Measurements from ENCODE around the gene OGFR. TPM values are rescaled to one million over a fixed set of nuclear protein-coding genes. Genes with fewer than 3 reads are reported as not detected.
"Not testable (repeated sequence)": the region's sequence is repeated elsewhere in the genome, so short reads cannot be mapped to it uniquely, and the experiment has no call there.

OGFR gene
- polyA plus RNA-seq, 10 donors: 11.2 to 26.9 (median 16.0) TPM

DNA sequence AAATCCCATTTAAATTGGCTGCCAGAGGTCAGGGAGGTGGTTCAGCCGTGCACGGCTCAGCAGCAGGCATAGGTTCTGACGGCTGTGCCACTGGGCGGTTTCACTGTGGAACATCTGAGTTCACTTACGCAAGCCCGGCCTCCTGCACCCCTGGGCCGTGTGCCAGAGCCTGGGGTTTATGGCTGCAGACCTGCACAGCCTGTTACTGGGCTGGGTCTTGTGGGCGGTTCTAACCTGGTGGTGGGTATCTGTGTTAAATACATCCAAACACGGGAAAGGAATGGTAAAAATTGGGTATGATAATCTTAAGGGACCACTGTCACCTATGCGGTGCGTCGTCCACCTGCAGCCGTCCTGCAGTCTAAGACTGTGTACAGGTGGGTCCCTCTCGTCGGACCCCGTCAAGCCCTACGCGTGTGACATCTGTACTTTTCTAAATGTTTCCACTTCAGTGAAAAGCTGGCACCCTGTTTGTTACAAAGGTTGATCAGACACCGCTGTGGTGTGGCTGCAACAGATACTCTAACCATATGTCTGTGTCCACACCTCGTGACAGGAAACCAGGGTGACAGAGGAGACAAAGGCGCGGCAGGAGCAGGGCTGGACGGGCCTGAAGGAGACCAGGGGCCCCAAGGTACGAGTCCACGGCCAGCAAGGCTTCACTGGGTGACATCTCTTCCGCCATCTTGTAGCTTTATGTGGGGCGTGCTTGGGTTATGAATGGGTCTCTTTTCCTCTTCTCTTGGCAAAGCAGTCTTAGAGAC, 33.7 kb downstream of the OGFR start:
- DNase-seq: peak in 1 of 3 donors; percentile 12

DNA sequence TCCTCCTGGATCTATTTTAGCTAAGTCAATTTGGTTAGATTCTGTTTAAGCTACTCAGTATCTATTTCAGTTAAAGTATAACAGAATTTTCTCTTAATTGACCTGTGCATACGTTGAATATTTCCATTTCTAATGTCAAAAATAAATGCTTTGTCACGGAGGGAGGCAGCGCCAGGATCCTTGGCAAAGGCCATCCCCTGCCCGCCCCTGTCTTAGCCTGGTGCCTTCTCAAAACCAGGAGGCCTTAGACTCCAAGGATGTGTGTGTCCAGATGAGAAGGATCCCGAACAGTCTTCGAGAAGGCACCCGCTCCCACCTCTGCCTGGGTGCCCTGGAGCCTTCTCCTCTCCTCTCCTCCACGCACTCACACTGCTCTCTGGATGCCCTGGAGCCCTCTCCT, 34.6 kb downstream of the OGFR start:
- DNase-seq: no peak

DNA sequence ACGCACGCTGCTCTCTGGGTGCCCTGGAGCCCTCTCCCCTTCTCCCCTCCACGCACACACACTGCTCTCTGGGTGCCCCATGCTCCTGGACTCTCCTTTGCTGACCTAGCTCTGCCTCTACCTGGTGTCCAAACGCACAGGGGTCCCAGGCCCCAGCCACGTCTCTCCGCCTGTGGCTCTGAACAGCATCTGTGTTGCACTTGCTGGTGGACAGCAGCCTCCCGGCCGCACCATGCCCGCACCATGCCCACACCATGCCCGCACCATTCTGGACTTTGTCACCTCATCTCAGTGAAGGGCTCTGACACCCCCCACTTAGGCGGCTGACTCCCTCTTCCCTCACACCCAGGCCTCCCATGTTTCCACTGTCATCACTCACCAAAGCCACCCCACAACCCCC, 35.2 kb downstream of the OGFR start:
- no peak for DNase-seq

DNA sequence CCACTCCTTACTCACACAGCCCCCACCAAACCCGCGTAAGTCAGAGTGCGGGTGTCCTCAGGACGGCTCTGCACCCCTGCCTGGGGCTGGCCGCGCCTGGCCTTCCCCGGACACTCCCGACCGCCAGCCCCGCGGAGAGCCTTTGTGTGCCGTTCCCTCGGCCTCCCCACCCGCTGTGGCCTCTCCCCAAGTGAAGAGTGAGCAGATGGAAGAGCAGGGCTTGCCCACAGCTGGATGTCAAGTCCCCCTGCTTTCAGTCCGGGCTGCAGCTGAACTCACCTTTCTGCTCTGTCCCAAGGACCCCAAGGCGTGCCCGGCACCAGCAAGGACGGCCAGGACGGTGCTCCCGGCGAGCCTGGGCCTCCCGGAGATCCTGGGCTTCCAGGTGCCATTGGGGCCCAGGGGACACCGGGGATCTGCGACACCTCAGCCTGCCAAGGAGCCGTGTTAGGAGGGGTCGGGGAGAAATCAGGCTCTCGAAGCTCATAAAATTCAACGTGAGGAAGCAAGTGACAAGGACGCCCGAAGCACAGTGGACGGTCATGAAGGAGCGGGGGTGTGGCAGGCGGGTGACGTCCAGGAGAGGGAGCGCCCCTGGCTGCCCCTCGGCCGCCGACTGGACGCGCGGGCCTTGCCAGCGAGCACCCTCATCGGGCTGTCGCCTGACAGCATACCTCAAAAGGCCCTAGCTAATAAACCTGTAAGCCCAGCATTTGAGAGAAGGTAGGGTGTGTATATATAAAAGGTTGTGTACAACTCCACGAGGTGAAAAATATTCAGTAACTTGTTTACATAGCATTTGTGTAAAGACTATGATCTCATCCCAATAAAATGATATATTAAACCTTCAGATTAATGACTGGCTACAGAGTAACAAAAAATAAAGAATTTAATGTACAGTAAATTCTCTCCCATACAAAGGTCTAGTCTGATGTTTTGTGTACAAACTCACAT, 35.9 kb downstream of the OGFR start:
- DNase-seq: no peak

DNA sequence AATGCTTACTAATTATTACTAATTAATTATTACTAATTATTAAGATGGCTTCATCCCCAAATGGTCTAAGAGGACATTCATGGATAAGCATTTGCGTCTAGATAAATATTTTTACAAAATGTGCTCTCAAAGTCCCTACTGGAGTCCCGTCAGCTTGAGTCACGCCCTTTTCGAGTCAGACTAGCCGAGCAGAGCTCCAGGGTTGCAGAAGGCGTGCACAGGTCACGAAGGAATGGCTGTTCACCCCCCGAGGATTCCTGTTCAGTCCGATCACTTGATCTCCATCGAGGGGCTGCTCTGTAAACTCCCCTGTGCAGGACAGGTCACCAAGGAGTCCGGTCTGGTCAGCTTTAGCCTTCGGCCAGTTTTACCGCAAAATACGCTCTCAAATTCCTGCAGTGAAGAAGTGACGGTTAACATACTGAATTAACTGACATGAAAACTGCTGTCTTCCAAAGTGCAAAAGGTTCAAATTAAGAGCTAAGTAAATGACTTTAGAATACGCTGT, 37.1 kb downstream of the OGFR start:
- no peak for DNase-seq

DNA sequence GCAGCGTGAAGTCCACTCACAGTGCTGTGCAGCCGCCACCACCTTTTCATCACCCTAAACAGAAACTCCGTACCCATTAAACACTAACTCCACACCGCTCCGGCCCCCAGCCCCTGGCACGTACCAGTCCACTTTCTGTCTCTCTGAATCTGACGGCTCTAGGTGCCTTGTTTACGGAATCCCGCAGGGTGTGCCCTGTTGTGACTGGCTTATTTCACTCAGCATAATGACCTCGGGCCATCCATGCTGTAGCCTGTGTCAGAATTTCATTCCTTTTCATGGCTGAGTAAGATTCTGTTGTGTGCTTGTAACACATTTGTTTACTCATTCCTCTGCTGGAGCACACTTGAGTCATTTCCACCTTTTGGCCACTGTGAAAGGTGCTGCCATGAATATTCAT, 39.0 kb downstream of the OGFR start:
- DNase-seq: no peak

DNA sequence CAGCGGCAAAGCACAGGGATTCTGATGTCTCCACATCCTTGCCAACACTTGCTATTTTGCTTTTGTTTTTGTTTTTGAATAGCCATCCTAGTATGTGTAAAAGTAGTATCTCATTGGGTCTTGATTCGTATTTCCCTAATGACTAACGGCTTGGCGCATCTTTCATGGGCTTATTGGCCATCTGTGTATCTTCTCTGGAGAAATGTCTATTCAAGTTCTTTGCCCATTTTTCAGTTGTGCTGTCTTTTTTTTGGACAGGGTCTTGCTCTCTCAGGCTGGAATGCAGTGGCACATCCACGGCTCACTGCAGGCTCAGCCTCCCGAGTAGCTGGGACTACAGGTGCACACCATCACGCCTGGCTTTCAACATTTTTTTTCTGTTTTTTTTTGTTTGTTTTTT, 39.5 kb downstream of the OGFR start:
- DNase-seq: no peak

DNA sequence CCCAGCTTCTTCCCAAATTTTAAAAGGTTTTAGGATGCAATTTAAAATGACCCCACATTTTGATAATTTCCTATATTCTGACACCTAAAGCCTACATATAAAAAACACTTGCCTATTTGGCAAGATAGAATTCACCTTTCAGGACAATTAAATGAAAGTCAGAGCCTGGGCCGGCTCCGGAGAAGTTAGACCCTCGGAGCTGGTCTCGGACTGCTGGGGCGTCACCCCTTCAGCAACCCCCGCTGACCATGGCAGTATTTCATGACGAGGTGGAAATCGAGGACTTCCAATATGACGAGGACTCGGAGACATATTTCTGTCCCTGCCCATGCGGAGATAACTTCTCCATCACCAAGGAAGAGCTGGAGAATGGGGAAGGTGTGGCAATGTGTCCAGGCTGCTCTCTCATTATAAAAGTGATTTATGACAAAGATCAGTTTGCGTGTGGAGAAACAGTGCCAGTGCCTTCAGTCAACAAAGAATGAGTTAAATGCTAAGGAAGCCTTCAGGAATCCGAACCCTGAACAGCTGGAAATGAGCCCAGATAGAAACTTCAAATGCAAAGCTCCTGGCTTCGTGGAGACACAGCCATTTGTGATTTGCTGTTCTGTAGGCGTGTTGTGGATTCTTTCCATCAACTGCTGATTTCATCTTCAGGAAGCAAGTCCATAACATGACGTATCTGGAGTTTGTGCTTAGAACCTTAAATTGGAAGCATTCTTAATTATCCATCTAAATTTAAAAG, 41.0 kb downstream of the OGFR start:
- DNase-seq: peak in 2 of 3 donors; percentile 29 to 49

DNA sequence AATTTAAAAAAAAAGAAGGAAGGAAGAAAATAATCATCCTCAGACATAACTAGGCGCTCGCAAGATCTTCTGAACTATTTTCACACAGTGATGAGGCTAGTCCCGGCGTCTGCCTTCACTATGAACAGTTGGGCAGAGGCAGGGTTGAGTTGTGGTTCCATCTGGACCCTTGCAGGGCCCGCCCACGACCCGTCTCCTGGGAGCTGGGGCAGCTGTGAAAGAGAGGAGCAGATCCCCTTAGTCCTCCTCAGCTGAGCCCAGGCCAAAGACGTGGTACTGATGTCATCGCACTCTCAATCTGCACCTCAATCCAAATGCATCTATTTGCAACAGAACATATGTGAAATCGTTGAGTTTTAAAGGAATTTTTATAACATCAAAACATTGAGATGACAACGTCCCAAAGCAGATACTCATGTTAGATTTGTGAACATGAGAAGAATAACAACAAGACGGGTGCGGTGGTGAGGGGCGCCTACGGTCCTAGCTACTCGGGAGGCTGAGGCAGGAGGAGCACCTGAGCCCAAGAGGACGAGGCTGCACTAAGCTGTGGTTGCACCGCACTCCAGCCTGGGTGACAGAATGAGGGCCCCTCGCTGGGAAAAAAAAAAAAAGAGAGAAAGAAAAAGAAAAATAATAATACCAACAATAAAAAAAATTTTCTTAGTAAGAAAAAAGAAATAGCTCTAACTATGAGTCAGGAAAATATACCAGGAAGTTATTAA, 41.7 kb downstream of the OGFR start:
- DNase-seq: peak in 1 of 3 donors; percentile 39

DNA sequence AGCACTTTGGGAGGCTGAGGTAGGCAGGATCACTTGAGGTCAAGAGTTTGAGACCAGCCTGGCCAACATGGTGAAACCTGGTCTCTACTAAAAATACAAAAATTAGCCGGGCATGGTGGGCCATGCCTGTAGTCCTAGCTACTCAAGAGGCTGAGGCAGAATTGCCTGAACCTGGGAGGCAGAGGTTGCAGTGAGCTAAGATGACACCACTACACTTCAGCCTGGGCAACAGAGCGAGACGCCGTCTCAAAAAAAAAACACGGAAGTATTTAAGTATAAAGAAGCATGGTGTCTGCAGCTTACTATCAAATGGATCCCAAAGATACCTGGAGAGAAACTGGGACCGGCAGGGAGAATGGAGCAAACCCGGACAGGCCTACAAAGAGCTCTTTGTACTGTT, 44.3 kb downstream of the OGFR start:
- DNase-seq: not testable (repeated sequence)

DNA sequence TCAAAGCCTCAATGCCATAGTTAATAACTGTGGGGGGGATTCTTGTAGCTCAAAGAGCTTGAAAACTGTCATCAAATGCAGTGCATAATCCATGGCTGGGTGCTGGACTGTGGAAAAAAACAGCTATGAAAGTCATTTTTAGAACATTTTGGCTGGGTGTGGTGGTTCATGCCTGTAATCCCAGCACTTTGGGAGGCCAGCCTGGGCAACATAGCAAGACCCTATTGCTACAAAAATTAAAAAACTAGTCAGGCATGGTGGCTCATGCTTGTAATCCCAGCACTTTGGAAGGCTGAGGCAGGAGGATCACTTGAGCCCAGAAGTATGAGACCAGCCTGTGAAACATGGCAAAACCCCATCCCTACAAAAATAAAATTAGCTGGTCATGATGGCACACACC, 44.8 kb downstream of the OGFR start:
- DNase-seq: no peak

DNA sequence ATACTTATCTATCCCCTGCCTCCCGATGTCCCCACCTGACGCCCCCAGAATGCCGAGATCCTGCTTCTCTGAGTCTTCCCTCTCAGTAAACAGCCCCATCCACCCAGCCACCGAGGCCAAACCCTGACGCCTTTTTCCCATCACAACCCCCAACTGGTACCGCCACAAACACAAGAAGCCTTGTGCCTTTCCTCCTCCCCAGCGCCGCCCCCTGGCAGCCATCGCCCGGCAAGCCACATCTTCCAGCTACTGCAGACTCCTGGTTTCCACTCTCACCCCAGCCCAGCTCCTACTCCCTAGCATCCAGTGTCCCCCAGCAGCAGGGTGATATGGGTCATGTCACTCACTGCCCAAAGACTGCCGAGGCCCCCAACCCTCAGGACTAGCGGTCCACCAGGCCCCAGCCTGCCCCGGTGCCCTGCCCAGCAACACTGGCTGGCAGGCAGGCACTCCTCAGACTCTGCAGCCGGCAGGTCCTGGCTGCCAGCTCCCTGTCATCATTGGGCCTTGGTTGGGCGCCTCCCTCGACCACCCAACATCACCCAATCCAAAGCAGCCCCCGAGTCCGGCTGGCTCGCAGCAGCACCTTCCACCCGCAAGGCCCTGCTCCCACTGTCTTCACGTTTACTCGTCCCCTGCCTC, 45.8 kb downstream of the OGFR start:
- no peak for DNase-seq

DNA sequence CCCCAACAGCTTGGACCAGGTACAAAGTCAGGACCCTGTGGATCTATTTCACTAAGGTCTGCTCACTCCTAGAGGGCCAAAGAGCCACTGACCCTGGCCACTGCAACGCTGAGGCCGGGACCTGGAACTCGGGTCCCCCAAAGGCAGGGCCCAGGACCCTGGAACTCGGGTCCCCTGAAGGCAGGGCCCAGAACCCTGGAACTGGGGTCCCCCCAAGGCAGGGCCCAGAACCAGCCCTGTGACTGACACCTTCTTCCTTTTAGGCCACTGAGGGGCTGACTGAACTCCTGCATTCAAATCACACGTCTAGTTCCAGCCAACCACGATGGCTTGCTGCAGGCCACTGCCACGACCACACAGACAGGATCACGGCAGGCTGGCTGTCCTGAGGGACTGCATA, 47.6 kb downstream of the OGFR start:
- no peak for DNase-seq

DNA sequence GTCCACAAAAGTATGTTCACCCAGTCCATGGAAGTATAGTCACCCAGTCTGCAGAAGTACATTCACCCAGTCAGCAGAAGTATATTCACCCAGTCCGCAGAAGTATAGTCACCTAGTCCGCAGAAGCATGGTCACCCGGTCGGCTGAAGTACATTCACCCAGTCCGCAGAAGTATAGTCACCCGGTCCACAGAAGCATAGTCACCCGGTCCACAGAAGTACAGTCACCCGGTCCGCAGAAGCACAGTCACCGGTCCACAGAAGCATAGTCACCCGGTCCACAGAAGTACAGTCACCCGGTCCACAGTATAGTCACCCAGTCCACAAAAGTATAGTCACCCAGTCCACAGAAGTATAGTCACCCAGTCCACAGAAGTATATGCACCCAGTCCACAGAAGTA, 48.2 kb downstream of the OGFR start:
- DNase-seq: no peak

DNA sequence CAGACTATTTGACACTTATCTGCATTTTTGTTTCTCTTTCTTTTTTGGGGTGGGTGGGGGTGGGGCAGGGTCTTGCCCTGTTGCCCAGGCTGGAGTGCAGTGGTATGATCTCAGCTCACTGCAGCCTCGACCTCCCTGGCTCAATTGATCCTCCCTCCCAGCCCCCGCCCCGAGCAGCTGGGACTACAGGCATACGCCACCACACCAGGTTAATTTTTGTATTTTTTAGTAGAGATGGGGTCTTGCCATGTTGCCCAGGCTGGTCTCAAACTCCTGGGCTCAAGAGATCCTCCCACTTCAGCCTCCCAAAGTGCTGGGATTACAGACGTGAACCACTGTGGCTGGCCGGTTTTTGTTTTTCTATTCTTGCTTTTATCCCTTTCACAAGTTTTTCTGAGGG, 48.7 kb downstream of the OGFR start:
- not testable (repeated sequence) for DNase-seq

DNA sequence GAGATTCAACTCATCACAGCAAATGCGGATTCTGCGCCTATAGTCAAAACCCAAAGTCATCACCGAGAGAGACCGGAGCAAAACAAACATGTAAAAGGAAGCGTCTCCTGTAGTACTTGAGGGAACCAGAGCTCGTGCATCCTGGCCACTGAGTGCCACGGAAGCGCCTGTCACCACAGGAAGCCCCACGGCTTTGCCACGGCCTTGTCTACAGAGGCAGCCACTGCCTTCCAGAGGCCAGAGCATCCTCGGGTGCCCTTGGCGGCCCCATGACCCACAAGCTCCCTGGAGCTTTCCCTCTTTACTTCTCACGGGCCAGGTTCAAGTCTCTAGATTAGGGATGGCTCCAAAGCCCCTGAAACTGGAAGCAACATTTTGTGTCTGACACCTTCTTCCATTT, 49.5 kb downstream of the OGFR start:
- DNase-seq: no peak

DNA sequence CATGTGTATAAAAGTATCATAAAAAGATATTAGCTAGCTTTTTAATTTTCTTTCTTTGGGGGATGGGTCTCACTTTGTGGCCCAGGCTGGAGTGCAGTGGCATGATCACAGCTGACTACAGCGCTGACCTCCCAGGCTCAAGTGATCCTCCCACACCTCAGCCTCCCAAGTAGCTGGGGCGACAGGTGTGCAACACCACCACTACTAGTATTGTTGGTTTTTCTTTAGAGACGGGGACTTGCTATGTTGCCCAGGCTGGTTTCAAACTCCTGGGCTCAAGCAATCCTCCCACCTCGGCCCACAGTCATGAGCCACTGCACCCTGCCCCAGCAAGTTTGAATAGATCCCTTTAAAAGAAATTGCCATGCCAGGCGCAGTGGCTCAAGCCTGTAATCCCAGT, 50.5 kb downstream of the OGFR start:
- DNase-seq: no peak

DNA sequence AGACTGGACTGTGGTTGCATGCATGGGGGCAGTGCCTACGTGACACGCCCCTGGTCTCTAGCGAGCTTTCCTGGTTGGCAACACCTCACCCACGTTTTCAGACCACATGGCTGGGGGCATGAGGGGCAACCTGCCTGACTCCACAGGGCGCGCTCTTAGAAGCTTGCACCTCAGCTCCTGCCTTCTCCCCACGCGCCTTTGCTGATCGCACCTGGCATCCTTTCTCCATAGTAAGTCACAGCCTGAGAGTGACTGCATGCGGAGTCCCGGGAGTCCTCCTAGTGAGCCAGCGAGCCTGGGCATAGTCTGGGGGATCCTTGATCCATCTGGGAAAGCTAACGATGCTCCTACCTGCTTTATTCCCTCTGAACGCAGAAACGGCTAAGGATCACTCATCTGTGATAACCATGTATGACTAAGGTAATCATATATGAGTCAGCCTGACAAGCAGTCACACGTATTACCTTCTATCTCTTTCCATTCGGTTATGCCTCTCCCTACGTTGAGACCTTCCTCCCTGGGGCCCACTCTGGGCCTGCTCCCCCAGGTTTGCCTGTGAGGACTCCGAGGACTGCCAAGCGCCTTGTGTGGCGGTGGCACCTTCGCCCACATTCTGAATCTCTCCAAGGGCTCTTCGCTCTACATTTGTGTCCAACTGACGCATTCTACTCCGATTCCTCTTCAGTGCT, 52.4 kb downstream of the OGFR start:
- DNase-seq: no peak

DNA sequence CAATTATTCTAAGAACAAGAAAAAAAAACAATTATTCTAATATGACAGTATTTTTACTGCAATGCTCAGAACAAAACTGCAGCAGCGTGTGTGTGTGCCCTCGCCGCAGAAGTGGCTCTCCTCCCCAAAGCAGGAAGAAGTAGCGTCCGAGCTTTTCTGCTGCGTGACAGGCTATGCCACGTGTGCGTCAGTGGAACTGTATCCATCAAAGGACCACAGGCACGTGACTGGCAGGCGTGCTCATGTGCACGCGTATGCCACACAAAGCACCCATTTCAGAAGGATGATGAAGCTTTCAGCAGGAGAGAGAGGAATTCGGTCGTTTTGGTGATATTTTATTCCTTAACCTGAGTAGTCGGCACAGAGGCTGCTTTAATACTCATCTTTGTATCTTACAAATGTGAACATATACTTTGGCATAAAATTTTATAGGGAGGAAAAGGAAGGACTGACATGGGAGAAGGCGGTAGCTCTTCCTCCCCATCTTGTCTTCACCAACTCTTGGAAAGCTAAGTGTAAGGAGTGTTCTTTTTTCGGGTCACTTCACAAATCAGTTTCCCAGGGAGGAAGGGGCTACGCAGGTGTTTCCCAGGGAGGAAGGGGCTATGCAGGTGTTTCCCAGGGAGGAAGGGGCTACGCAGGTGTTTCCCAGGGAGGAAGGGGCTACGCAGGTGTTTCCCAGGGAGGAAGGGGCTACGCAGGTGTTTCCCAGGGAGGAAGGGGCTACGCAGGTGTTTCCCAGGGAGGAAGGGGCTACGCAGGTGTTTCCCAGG, 53.6 kb downstream of the OGFR start:
- DNase-seq: no peak
